Measurements from ENCODE around the gene MSANTD7.

DNA sequence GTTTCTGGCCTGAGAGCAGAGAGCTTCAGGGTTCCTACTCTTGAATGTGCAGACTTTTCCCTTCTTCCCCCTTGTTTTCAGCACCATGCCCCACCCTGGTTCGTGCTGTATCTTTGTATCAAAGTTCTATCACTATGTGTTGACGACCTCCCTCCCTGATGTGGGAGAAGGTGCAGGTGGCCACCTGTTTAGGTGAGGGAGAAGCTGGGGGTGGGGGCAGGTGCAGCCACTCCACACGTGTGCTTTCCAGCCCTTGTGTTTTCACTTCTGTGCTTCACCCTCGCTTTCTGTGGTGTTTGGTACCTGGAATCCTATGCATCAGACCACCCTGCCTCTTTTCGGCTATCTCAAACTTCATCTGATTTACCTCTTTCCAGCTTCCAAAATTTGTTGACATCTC, 20.9 kb downstream of the MSANTD7 start:
- no peak for TF ChIP-seq CTCF (optimal IDR thresholded peaks at IDR 0.05 in 1 of 3, IDR thresholded peaks at IDR 0.05 in 1 of 3, conservative IDR thresholded peaks at IDR 0.05 in 1 of 3; ENCODE audit: extremely low read depth in 1 of 3, insufficient read depth in 2 of 3, low read length in 3 of 3)
- no peak for TF ChIP-seq EZH2 (IDR thresholded peaks at IDR 0.05; ENCODE audit: low read length)

Measured in keratinocyte (primary cell).